ENCODE results near the gene GPR151.
"Not testable (repeated sequence)": the region's sequence is repeated elsewhere in the genome, so short reads cannot be mapped to it uniquely, and the experiment has no call there.

The GPR151 gene

GRCh38 chr5:146516151-146516475, at the start of gene GPR151:
TSS of gene GPR151 (minus strand) at chr5:146516190. CDS start at chr5:146516113, 77 bp downstream.
- H3K27me3 ChIP-seq = no peaks in the 10 kb centered on the region
- DNase-seq = no peak
- no peaks in the 10 kb centered on the region for H3K4me1 ChIP-seq
- no peak within 1 kb of the TSS for H3K4me3 ChIP-seq
- H3K9me3 ChIP-seq = no peaks in the 10 kb centered on the region
- no peak for TF ChIP-seq CTCF (IDR thresholded peaks at IDR 0.05)
- peaks cover 8 to 10% (median 9%) of the 10 kb centered on the region in 3 donors for H3K36me3 ChIP-seq
- intact Hi-C loops (cut with DNase I; ENCODE audit: low total_unique reads) = no loop called here
- H3K27ac ChIP-seq = no peak within 1 kb of the TSS

GRCh38 chr5:146564007-146564762, 48.2 kb upstream of the GPR151 start:
- DNase-seq = no peak
- no peaks in the 10 kb centered on the region for H3K27me3 ChIP-seq
- TF ChIP-seq CTCF (IDR thresholded peaks at IDR 0.05) = no peak
- H3K4me3 ChIP-seq = no peak overlapping the region
- no peak overlapping the region for H3K27ac ChIP-seq
- no peaks in the 10 kb centered on the region for H3K9me3 ChIP-seq
- no peaks in the 10 kb centered on the region for H3K36me3 ChIP-seq
- peaks cover 0 to 31% (median 13%) of the 10 kb centered on the region in 4 donors for H3K4me1 ChIP-seq
- intact Hi-C loops (cut with DNase I; ENCODE audit: low total_unique reads) = no loop called here

- Histone ChIP-seq H3K4me1 (peaks cover 0 to 31% (median 13%) of the 10 kb centered on the region in 4 donors), H3K4me3 (no peak overlapping the region)
- DNase-seq = no peak
These were observed 46.5 kb upstream of the GPR151 start for GRCh38 chr5:146562461-146562860.

GRCh38 chr5:146561711-146562110, 45.7 kb upstream of the GPR151 start:
- no peak for DNase-seq
- Histone ChIP-seq H3K36me3 (no peaks in the 10 kb centered on the region), H3K9me3 (no peaks in the 10 kb centered on the region), H3K27me3 (no peaks in the 10 kb centered on the region), H3K4me3 (no peak overlapping the region), H3K4me1 (peaks cover 0 to 31% (median 13%) of the 10 kb centered on the region in 4 donors), H3K27ac (no peak overlapping the region)
- intact Hi-C loops (cut with DNase I; ENCODE audit: low total_unique reads) = no loop called here
- no peak for TF ChIP-seq CTCF (IDR thresholded peaks at IDR 0.05)

More at GRCh38 chr5:146562461-146562860, 46.5 kb upstream of the GPR151 start:
- no peaks in the 10 kb centered on the region for H3K36me3 ChIP-seq
- H3K27ac ChIP-seq = no peak overlapping the region
- no peaks in the 10 kb centered on the region for H3K27me3 ChIP-seq
- intact Hi-C loops (cut with DNase I; ENCODE audit: low total_unique reads) = no loop called here
- no peak for TF ChIP-seq CTCF (IDR thresholded peaks at IDR 0.05)
- no peaks in the 10 kb centered on the region for H3K9me3 ChIP-seq

- peak overlapping the region in 1 of 2 donors; percentile 45 for H3K27ac ChIP-seq
- H3K27me3 ChIP-seq = no peaks in the 10 kb centered on the region
- intact Hi-C loops (cut with DNase I; ENCODE audit: low total_unique reads) = no loop called here
These were observed 44.3 kb upstream of the GPR151 start for GRCh38 chr5:146560205-146560812.

GRCh38 chr5:146556884-146557283, 40.9 kb upstream of the GPR151 start:
- H3K9me3 ChIP-seq; H3K27me3 ChIP-seq; intact Hi-C loops (cut with DNase I; ENCODE audit: low total_unique reads); H3K36me3 ChIP-seq; H3K27ac ChIP-seq; DNase-seq; H3K4me3 ChIP-seq: not testable (repeated sequence)
- H3K4me1 ChIP-seq = peaks cover 0 to 26% (median 13%) of the 10 kb centered on the region in 4 donors

More at GRCh38 chr5:146560205-146560812, 44.3 kb upstream of the GPR151 start:
- H3K36me3 ChIP-seq = no peaks in the 10 kb centered on the region
- TF ChIP-seq CTCF (IDR thresholded peaks at IDR 0.05) = no peak
- H3K4me3 ChIP-seq = no peak overlapping the region
- H3K9me3 ChIP-seq = no peaks in the 10 kb centered on the region
- DNase-seq = no peak
- H3K4me1 ChIP-seq = peaks cover 0 to 26% (median 13%) of the 10 kb centered on the region in 4 donors
